HG03175 (cell line): ENCODE data around the gene CDX4.
"Not testable (repeated sequence)": the region's sequence is repeated elsewhere in the genome, so short reads cannot be mapped to it uniquely, and the experiment has no call there.

Experiments
- ATAC-seq: cut with Tn5 transposase; IDR thresholded peaks from one replicate; pipeline ENCODE4 v1.9.1; 2021; ENCODE audit warnings: mild to moderate bottlenecking, moderate library complexity; ENCODE audit not compliant: unreplicated experiment

Gene CDX4

GRCh38 chrX:73446831-73447230 is at the start of gene CDX4:
Gene CDX4, plus strand, starts transcription at chrX:73447053. Its CDS starts 201 bp downstream, at chrX:73447254.
- ATAC-seq, result no peak

- no peak for ATAC-seq
Observed at GRCh38 chrX:73398185-73398914, 48.5 kb upstream of the CDX4 start.

GRCh38 chrX:73400136-73400748 is 46.6 kb upstream of the CDX4 start:
- ATAC-seq, result no peak

- no peak for ATAC-seq
Observed at GRCh38 chrX:73401591-73402266, 45.1 kb upstream of the CDX4 start.

GRCh38 chrX:73412930-73413329 is 33.9 kb upstream of the CDX4 start:
- no peak for ATAC-seq

GRCh38 chrX:73447311-73447794 is 500 bp downstream of the CDX4 start:
- no peak for ATAC-seq

- ATAC-seq, result no peak
Observed at GRCh38 chrX:73448379-73448778, 1.5 kb downstream of the CDX4 start.

GRCh38 chrX:73455171-73455570 is 8.3 kb downstream of the CDX4 start:
- no peak for ATAC-seq

- no peak for ATAC-seq
Observed at GRCh38 chrX:73457306-73457705, 10.5 kb downstream of the CDX4 start.

- no peak for ATAC-seq
Observed at GRCh38 chrX:73468376-73468775, 21.5 kb downstream of the CDX4 start.

- ATAC-seq, result no peak
Observed at GRCh38 chrX:73478961-73479360, 32.1 kb downstream of the CDX4 start.

GRCh38 chrX:73481521-73481920 is 34.7 kb downstream of the CDX4 start:
- ATAC-seq, result no peak

GRCh38 chrX:73490661-73491060 is 43.8 kb downstream of the CDX4 start:
- no peak for ATAC-seq

GRCh38 chrX:73492178-73492577 is 45.3 kb downstream of the CDX4 start:
- not testable (repeated sequence) for ATAC-seq
